GM12891 (cell line): ENCODE results near the gene INSR.

Source experiments
- POLR2A ChIP-seq: IDR thresholded peaks from 2 replicates; pipeline ENCODE4 v1.6.1; 2011; ENCODE audit warnings: low read depth, low read length, control low read depth
- POLR2AphosphoS5 ChIP-seq: IDR thresholded peaks from 2 replicates; pipeline ENCODE4 v1.6.1; 2011; ENCODE audit warnings: low read depth, low read length, control low read depth
- TAF1 ChIP-seq: IDR thresholded peaks from 2 replicates; pipeline ENCODE4 v1.6.1; 2011; ENCODE audit warnings: low read depth, low read length, control low read depth

GRCh38 chr19:7328647-7329046 lies 34.4 kb upstream of the INSR start:
- TF ChIP-seq POLR2A (no peak), POLR2AphosphoS5 (no peak), TAF1 (no peak)
